Coronary artery (tissue), 2 donors: ENCODE measurements around the gene ZNRF2.
"Not testable (repeated sequence)": the region's sequence is repeated elsewhere in the genome, so short reads cannot be mapped to it uniquely, and the experiment has no call there.

Experiments
- DNase-seq: peaks from one replicate; pipeline ENCODE4 v3.0.0-alpha.2; 2017; ENCODE audit warnings: low spot score
- H3K27ac ChIP-seq, 2 donors: fragments of 200-600 bp; sonication (generic); one replicate each; pipeline ENCODE4 v1.5.1; 2016 to 2019
- H3K4me3 ChIP-seq: fragments of 200-600 bp; sonication (generic); 2 replicates; pipeline ENCODE4 v1.5.1; 2016; ENCODE audit warnings: mild to moderate bottlenecking, moderate library complexity
- CTCF ChIP-seq: fragments of 200-600 bp; sonication (generic); IDR thresholded peaks from one replicate; pipeline ENCODE4 v1.5.1; 2019; ENCODE audit warnings: antibody characterized with exemption

Gene ZNRF2

GRCh38 chr7:30285536-30286284 is 1.3 kb downstream of the ZNRF2 start:
- Histone ChIP-seq H3K4me3 (peak overlapping the region; percentile 92), H3K27ac (peak overlapping the region; percentile 95 to 98)
- peak; percentile 77 for DNase-seq
- no peak for TF ChIP-seq CTCF

GRCh38 chr7:30286749-30287148 is 2.4 kb downstream of the ZNRF2 start:
- H3K27ac ChIP-seq, result peak overlapping the region in 1 of 2 donors; percentile 98
- H3K4me3 ChIP-seq, result peak overlapping the region; percentile 92
- DNase-seq, result no peak
- no peak for TF ChIP-seq CTCF

DNA sequence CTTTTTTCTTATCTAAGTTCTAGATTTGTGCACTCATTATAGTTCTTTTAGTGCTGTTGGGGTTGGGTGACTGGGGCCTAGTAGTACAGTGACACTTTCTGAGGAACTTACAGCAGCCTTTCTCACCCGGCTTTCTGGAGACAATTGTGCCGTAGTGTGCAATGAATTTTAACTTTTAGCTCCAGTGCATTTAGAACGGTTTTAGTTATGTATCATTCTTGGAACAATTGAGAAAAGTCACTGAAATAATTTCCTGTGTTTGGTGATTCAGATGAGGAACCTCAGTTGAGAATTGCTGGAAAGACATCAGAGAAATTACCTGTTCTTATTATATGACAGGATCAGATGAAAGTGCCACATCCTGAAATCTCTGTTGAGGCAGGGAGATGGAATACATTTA is 3.2 kb downstream of the ZNRF2 start:
- DNase-seq, H3K27ac ChIP-seq: not testable (repeated sequence)
- peak overlapping the region; percentile 92 for H3K4me3 ChIP-seq

DNA sequence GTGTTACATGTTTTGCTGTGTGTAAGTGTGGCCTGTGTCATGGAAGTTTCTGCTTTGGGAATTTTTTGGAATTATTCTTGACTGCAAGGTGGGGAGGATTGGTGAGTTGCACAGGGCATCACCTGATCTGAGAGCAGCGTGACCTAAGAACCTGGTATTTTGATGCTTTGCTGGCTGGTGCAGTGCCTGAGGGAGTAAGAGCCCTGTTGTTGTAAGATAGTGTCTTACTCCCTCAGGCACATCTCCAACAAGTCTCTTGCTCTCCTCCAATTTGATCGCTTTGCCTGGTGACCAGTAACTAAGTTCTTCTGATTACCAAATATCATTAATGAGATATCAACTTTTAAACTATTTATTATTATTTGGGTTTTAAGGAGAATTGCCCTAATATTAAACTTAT is 5.2 kb downstream of the ZNRF2 start:
- H3K4me3 ChIP-seq, H3K27ac ChIP-seq, DNase-seq: not testable (repeated sequence)

DNA sequence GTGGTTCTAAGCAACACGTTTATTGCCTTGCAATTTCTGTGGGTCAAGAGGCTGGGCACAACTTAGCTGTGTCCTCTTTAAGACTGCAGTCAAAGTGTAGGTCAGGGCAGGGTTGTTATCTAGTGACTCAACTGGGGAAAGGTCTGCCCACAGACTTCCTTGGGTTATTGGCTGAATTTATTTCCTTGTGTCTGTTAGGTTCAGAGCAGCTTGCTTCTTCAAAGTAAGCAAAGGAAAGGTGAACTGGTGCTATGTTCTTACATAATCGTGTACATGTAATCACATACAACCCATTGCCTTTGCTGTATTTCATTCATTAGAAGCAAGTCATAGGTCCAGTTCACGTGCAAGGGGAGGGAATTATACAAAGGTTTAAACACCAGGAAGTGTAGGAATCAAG is 5.9 kb downstream of the ZNRF2 start:
- not testable (repeated sequence) for H3K4me3 ChIP-seq, DNase-seq, H3K27ac ChIP-seq

- not testable (repeated sequence) for DNase-seq, H3K4me3 ChIP-seq, H3K27ac ChIP-seq
Measured at GRCh38 chr7:30292416-30293038, 8.1 kb downstream of the ZNRF2 start.

DNA sequence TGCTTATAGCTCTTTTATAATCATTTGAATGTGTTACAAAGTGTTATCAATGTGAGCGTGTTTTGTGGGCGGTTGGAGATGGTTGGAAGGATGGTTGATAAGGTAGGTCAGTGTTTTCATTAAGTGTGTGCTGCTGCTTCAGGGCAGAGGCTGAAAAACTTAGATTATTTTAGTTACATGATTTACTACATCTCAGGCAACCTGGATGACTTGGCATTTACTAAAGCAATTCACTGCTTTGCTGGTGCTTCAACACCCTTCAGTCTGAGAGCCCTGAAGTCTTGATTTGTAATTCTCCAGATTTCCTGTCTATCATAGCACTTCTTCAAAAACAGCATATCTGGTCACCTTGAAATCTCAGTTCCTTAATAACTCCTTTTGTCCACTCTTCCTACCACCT is 11.9 kb downstream of the ZNRF2 start:
- DNase-seq, H3K4me3 ChIP-seq, H3K27ac ChIP-seq: not testable (repeated sequence)

DNA sequence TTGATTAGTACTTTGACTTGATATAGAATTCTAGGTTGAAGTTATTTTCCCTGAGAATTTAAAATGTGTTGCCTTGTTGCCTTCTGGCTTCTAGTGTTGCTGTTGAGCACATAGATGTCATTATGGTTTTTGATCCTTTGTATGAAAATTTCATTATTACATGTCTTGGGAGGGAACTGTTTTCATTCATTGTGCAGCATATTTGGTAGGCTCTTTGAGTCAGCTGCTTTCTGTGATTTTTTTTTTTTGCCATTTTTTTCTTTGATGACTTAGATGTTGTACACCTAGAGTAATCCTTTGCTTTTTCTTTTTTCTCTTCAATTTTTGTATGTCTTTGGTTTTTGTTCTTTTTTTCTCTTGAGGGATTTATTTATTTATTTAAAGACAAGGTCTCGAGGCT is 13.1 kb downstream of the ZNRF2 start:
- H3K4me3 ChIP-seq, H3K27ac ChIP-seq, DNase-seq: not testable (repeated sequence)

DNA sequence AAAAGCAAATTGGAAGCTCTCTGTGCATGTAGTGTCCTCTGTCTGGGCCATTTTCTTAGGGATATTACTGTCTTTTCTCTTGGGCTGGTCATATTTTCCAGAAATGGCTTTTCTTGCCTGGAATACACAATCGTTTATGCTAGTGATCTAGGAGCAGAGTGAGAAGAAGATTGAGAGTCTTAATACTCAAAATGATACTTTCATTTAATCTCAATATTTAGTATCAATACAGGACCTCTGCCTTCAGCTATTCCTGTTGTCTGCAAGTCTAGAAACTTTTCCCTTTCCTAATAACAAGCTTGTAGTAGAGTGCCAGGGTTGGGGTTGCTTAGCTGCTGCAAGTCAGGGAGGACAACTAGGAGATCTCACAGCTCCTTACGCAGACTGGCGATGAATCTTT is 14.0 kb downstream of the ZNRF2 start:
- DNase-seq, H3K4me3 ChIP-seq, H3K27ac ChIP-seq: not testable (repeated sequence)

GRCh38 chr7:30301751-30302150 is 17.4 kb downstream of the ZNRF2 start:
- no peak for DNase-seq
- TF ChIP-seq CTCF, result no peak
- H3K27ac ChIP-seq, result no peak overlapping the region
- no peak overlapping the region for H3K4me3 ChIP-seq

DNA sequence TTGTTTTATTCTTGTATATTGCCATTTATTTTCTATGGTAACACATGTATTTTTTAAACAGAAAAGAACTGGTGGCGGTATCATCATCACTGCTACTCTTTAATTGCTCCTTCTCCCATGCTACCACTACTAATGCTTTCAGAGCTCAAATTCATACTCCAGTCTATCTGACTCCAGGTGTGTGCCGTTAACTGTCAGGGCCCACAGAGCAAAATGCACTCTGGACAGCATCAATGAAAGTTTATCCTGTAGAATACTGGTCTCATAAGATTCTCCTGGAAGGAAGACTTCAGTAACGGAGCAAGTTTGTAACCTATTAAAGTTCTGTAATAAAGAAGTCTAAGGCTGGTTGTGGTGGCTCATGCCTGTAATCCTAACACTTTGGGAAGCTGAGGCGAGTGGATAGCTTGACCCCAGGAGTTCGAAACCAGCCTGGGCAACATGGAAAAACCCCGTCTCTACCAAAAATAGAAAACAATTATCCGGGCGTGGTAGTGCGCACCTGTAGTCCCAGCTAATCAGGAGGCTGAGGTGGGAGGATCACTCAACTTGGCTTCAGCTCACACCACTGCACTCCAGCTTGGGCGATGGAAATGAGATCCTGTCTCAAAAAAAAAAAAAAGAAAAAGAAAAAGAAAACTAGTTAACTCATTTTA is 18.4 kb downstream of the ZNRF2 start:
- no peak for TF ChIP-seq CTCF
- no peak overlapping the region for H3K4me3 ChIP-seq
- H3K27ac ChIP-seq, result no peak overlapping the region
- DNase-seq, result no peak
